Activated CD8-positive, alpha-beta T cell treated with anti-CD3 and anti-CD28 coated beads for 36 hours (primary cell): Measurements from ENCODE around the gene EYS. TPM values are rescaled to one million over a fixed set of nuclear protein-coding genes. Genes with fewer than 3 reads are reported as not detected.

Experiments used
- ATAC-seq: fragments of 200-7000 bp; cut with Tn5 transposase; one replicate; pipeline ENCODE4 v1.10.0; 2021; ENCODE audit warnings: mild to moderate bottlenecking, moderate library complexity
- CTCF ChIA-PET: fragments of 350-600 bp; sonication (Branson Sonifier 250); formaldehyde crosslinking; loops from one replicate; lab custom pipeline; 2021; ENCODE audit warnings: antibody characterized with exemption; lab: Charles Lee
- POLR2A ChIA-PET: fragments of 350-600 bp; sonication (Branson Sonifier 250); formaldehyde crosslinking; loops from one replicate; lab custom pipeline; 2021; ENCODE audit warnings: antibody characterized with exemption; lab: Charles Lee
- DNase-seq: peaks from one replicate; pipeline ENCODE4 v3.0.0-alpha.2; 2020
- H3K27ac Mint-ChIP-seq: one replicate; pipeline ENCODE4 v1.8.0; 2021; ENCODE audit warnings: mild to moderate bottlenecking, mixed read lengths
- H3K27me3 Mint-ChIP-seq: one replicate; pipeline ENCODE4 v1.8.0; 2021; ENCODE audit warnings: mixed read lengths
- H3K36me3 Mint-ChIP-seq: one replicate; pipeline ENCODE4 v1.8.0; 2021; ENCODE audit warnings: low read depth, mixed read lengths
- H3K4me1 Mint-ChIP-seq: one replicate; pipeline ENCODE4 v1.8.0; 2021; ENCODE audit warnings: low read depth, mixed read lengths
- H3K4me3 Mint-ChIP-seq: one replicate; pipeline ENCODE4 v1.8.0; 2021; ENCODE audit warnings: mild to moderate bottlenecking, moderate library complexity, mixed read lengths
- H3K9me3 Mint-ChIP-seq: one replicate; pipeline ENCODE4 v1.8.0; 2021; ENCODE audit warnings: mixed read lengths
- CTCF ChIP-seq: fragments of 200-600 bp; IDR thresholded peaks from one replicate; pipeline ENCODE4 v1.8.0; 2022; ENCODE audit warnings: antibody characterized with exemption, mild to moderate bottlenecking
- intact Hi-C: fragments of 100-400 bp; cut with micrococcal nuclease; formaldehyde crosslinking; loops from one replicate; pipeline ENCODE4 v1.10.0; 2022
- total RNA-seq, 2 experiments: library from RNA; stranded (reverse); gene quantifications; one replicate each; pipeline ENCODE4 v1.2.3, GENCODE V29; 2021

The EYS gene
- total RNA-seq, 2 experiments from 2014 or later: not detected

- POLR2A ChIA-PET: no interaction called here
Observed at GRCh38 chr6:64409948-64410347, 1297.1 kb downstream of the EYS start.

GRCh38 chr6:64404396-64404795 lies 1302.6 kb downstream of the EYS start:
- Mint-ChIP-seq H3K9me3 (peaks cover 5% of the 10 kb centered on the region), H3K4me1 (no peaks in the 10 kb centered on the region), H3K4me3 (no peak overlapping the region), H3K36me3 (no peaks in the 10 kb centered on the region), H3K27ac (no peak overlapping the region), H3K27me3 (no peaks in the 10 kb centered on the region)
- CTCF ChIA-PET: no interaction called here
- ATAC-seq: no peak
- no peak for DNase-seq
- POLR2A ChIA-PET: no interaction called here
- no peak for TF ChIP-seq CTCF
- intact Hi-C loops: no loop called here

More at GRCh38 chr6:64409948-64410347, 1297.1 kb downstream of the EYS start:
- no peak overlapping the region for H3K4me3 Mint-ChIP-seq
- intact Hi-C loops: no loop called here
- peaks cover 2% of the 10 kb centered on the region for H3K9me3 Mint-ChIP-seq
- H3K27ac Mint-ChIP-seq: no peak overlapping the region
- no peaks in the 10 kb centered on the region for H3K36me3 Mint-ChIP-seq
- DNase-seq: no peak
- no peaks in the 10 kb centered on the region for H3K4me1 Mint-ChIP-seq
- ATAC-seq: no peak
- no peaks in the 10 kb centered on the region for H3K27me3 Mint-ChIP-seq
- CTCF ChIA-PET: no interaction called here
- no peak for TF ChIP-seq CTCF

GRCh38 chr6:64383277-64383676 lies 1323.7 kb downstream of the EYS start:
- H3K27ac Mint-ChIP-seq: no peak overlapping the region
- H3K4me3 Mint-ChIP-seq: no peak overlapping the region
- H3K9me3 Mint-ChIP-seq: peaks cover 1% of the 10 kb centered on the region
- ChIA-PET POLR2A (no interaction called here), CTCF (no interaction called here)
- TF ChIP-seq CTCF: no peak
- no peak for ATAC-seq
- H3K4me1 Mint-ChIP-seq: no peaks in the 10 kb centered on the region
- intact Hi-C loops: no loop called here
- H3K36me3 Mint-ChIP-seq: no peaks in the 10 kb centered on the region
- DNase-seq: no peak
- no peaks in the 10 kb centered on the region for H3K27me3 Mint-ChIP-seq

GRCh38 chr6:64376394-64376793 lies 1330.6 kb downstream of the EYS start:
- CTCF ChIA-PET: no interaction called here
- no peak overlapping the region for H3K27ac Mint-ChIP-seq
- no peaks in the 10 kb centered on the region for H3K36me3 Mint-ChIP-seq
- intact Hi-C loops: no loop called here
- no peaks in the 10 kb centered on the region for H3K27me3 Mint-ChIP-seq
- ATAC-seq: no peak
- H3K4me3 Mint-ChIP-seq: no peak overlapping the region
- H3K4me1 Mint-ChIP-seq: no peaks in the 10 kb centered on the region
- DNase-seq: no peak
- no peak for TF ChIP-seq CTCF
- POLR2A ChIA-PET: no interaction called here
- H3K9me3 Mint-ChIP-seq: peaks cover 10% of the 10 kb centered on the region

GRCh38 chr6:64357430-64357829 lies 1349.6 kb downstream of the EYS start:
- DNase-seq: no peak
- CTCF ChIA-PET: no interaction called here
- no peaks in the 10 kb centered on the region for H3K27me3 Mint-ChIP-seq
- POLR2A ChIA-PET: no interaction called here
- TF ChIP-seq CTCF: no peak
- ATAC-seq: no peak
- intact Hi-C loops: no loop called here
- no peak overlapping the region for H3K27ac Mint-ChIP-seq
- no peaks in the 10 kb centered on the region for H3K4me1 Mint-ChIP-seq
- H3K9me3 Mint-ChIP-seq: peaks cover 11% of the 10 kb centered on the region
- H3K4me3 Mint-ChIP-seq: no peak overlapping the region
- no peaks in the 10 kb centered on the region for H3K36me3 Mint-ChIP-seq
